Sigmoid colon (tissue), 7 donors: ENCODE data around the gene TRAPPC13. TPM values are rescaled to one million over a fixed set of nuclear protein-coding genes. Genes with fewer than 3 reads are reported as not detected.

ENCODE experiments used
- DNase-seq: peaks from one replicate; pipeline ENCODE4 v3.0.0-alpha.2; 2019
- H3K27ac ChIP-seq, 4 donors: fragments of 200-600 bp; sonication (generic); one replicate each; pipeline ENCODE4 v1.5.1; 2016 to 2019; ENCODE audit warnings: mild to moderate bottlenecking in 1 of 4
- H3K27me3 ChIP-seq, 3 donors: fragments of 200-600 bp; sonication (generic); one replicate each; pipeline ENCODE4 v1.5.1; 2019; ENCODE audit warnings: mild to moderate bottlenecking in 1 of 3
- H3K36me3 ChIP-seq, 4 donors: fragments of 200-600 bp; sonication (generic); one replicate each; pipeline ENCODE4 v1.5.1; 2016 to 2019
- H3K4me1 ChIP-seq, 4 donors: fragments of 200-600 bp; sonication (generic); one replicate each; pipeline ENCODE4 v1.5.1; 2017 to 2019
- H3K4me3 ChIP-seq, 4 donors: fragments of 200-600 bp; sonication (generic); one replicate each; pipeline ENCODE4 v1.5.1; 2017 to 2019; ENCODE audit warnings: mild to moderate bottlenecking in 2 of 4, moderate library complexity in 1 of 4
- H3K9me3 ChIP-seq, 4 donors: fragments of 200-600 bp in 3 of 4; sonication (generic) in 3 of 4; one replicate each; pipeline versions ENCODE4 v1.5.1 to v1.6.1; 2013 to 2019
- EP300 ChIP-seq, 4 donors: sonication (generic); formaldehyde crosslinking; IDR thresholded peaks; one replicate each; pipeline ENCODE4 v1.6.1; 2017; ENCODE audit warnings: antibody characterized with exemption in 4 of 4
- POLR2A ChIP-seq, 2 donors: fragments of 450-650 bp; IDR thresholded peaks; one replicate each; pipeline ENCODE4 v1.6.1; 2016; ENCODE audit warnings: antibody characterized with exemption in 2 of 2, mild to moderate bottlenecking in 2 of 2, moderate library complexity in 2 of 2
- POLR2AphosphoS5 ChIP-seq, 4 donors: sonication (generic); formaldehyde crosslinking; IDR thresholded peaks; one replicate each; pipeline ENCODE4 v1.6.1; 2017; ENCODE audit warnings: antibody characterized with exemption in 4 of 4
- WGBS, 2 donors: extraction: QIAGEN DNeasy Blood & Tissue Kit; methylation state at CpG; one replicate each; pipeline ENCODE4 v1.1.7; 2013; 5-methylcytosine and 5-hydroxymethylcytosine counted together
- intact Hi-C: fragments of 100-400 bp; cut with DNase I; formaldehyde crosslinking; loops from one replicate; pipeline ENCODE4 v1.15.1; 2023
- polyA plus RNA-seq, 3 donors: library from polyadenylated mRNA; stranded (reverse); fragments of 200-250 nt; gene quantifications; one replicate each; pipeline ENCODE4 v1.2.3, GENCODE V29; 2013
- total RNA-seq, 4 donors: library from RNA; depleted of rRNA; stranded (reverse); fragments of >200 nt; gene quantifications; one replicate each; pipeline ENCODE4 v1.1.0, GENCODE V29; 2016
- TF ChIP-seq, protein P1 (sequence below), 4 experiments: fragments of 450-650 bp in 3 of 4; fragments of 200-600 bp in 1 of 4; IDR thresholded peaks; one replicate each; pipeline ENCODE4 v1.5.1; 2016 to 2019; ENCODE audit warnings: antibody characterized with exemption in 4 of 4, mild to moderate bottlenecking in 3 of 4, moderate library complexity in 2 of 4
- donor health status: healthy with polysubstance abuse.
- donor health status: Bipolar disorder and iron deficiency.
- donor health status: healthy.

Gene TRAPPC13
- total and polyA plus RNA-seq, 7 donors: 12.4 to 43.2 (median 24.4) TPM

DNA sequence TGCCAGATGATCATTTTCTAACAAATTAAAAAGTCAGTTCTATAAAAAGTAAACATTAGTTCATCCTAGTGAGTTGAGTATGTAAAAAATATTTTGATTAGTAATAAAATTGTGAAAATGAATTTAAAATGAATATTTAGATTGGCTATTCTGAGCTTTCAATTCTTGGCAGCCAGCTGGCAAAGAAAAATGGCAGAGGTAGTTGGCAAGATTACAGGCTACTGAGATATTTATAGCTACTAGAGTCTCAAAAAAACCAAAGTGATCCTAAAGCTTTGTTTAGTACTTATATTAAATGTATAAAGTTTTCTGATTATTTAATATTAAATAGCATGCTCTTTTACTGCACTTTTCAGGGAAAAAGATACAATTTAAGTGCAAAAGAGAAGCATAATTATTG, 72.1 kb downstream of the TRAPPC13 start:
- Histone ChIP-seq H3K36me3 (no peaks in the 10 kb centered on the region), H3K9me3 (no peaks in the 10 kb centered on the region), H3K4me1 (peaks cover 0 to 10% (median 5%) of the 10 kb centered on the region in 4 donors), H3K4me3 (no peak overlapping the region), H3K27me3 (no peaks in the 10 kb centered on the region), H3K27ac (no peak overlapping the region)
- TF ChIP-seq, protein P1, sequence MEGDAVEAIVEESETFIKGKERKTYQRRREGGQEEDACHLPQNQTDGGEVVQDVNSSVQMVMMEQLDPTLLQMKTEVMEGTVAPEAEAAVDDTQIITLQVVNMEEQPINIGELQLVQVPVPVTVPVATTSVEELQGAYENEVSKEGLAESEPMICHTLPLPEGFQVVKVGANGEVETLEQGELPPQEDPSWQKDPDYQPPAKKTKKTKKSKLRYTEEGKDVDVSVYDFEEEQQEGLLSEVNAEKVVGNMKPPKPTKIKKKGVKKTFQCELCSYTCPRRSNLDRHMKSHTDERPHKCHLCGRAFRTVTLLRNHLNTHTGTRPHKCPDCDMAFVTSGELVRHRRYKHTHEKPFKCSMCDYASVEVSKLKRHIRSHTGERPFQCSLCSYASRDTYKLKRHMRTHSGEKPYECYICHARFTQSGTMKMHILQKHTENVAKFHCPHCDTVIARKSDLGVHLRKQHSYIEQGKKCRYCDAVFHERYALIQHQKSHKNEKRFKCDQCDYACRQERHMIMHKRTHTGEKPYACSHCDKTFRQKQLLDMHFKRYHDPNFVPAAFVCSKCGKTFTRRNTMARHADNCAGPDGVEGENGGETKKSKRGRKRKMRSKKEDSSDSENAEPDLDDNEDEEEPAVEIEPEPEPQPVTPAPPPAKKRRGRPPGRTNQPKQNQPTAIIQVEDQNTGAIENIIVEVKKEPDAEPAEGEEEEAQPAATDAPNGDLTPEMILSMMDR (IDR thresholded peaks at IDR 0.05): no peak
- intact Hi-C loops: no loop called here
- DNase-seq: no peak

DNA sequence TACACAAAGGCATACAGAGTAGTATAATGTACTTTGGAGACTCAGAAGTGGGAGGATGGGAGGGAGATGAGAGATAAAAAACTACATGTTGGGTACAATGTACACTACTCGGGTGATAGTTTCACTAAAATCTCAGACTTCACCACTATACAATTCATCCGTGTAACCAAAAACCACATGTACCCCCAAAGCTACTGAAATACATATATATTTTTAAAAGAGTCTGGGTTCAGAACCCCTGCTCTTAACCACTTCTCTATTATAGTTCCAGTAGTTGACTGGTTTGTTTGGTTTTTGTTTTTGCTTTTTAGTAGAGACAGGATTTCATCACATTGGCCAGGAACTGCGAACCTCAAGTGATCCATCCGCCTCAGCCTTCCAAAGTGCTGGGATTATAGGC, 74.5 kb downstream of the TRAPPC13 start:
- 78 to 95% methylated on average over 4 of the region's 4 CpGs for WGBS, 2 donors
- Histone ChIP-seq H3K9me3 (no peaks in the 10 kb centered on the region), H3K4me3 (no peak overlapping the region), H3K27me3 (no peaks in the 10 kb centered on the region), H3K36me3 (peaks cover 0 to 7% (median 5%) of the 10 kb centered on the region in 4 donors), H3K27ac (no peak overlapping the region), H3K4me1 (peaks cover 0 to 10% (median 5%) of the 10 kb centered on the region in 4 donors)
- TF ChIP-seq, protein P1 (IDR thresholded peaks at IDR 0.05): no peak
- TF ChIP-seq POLR2AphosphoS5 (IDR thresholded peaks at IDR 0.05): no peak
- no peak for TF ChIP-seq POLR2A (IDR thresholded peaks at IDR 0.05)
- no peak for TF ChIP-seq EP300 (IDR thresholded peaks at IDR 0.05)
- DNase-seq: no peak
- intact Hi-C loops: no loop called here

DNA sequence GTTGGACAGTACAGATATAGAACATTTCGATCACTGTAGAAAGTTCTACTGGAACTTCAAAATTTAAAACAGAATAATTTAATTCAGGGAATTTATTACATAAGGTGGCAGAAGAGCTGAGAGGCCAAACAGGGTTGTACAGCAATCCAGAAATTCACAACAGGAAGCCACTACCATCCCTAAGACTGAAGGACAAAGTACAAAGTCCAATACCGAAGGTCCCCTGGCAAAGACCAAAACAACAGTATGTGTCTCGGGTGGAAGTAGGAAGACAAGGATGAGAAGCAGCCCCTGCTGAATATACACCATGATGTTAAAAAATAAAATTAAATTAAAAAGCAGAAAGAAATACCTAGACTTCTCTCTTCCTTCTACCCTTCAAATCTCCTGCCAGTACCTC, 77.2 kb downstream of the TRAPPC13 start:
- Histone ChIP-seq H3K27ac (no peak overlapping the region), H3K9me3 (no peaks in the 10 kb centered on the region), H3K36me3 (peaks cover 0 to 15% (median 5%) of the 10 kb centered on the region in 4 donors), H3K27me3 (no peaks in the 10 kb centered on the region), H3K4me1 (peaks cover 0 to 3% (median 1%) of the 10 kb centered on the region in 4 donors), H3K4me3 (no peak overlapping the region)
- WGBS, 2 donors: 74 to 91% methylated on average over 3 of the region's 3 CpGs
- DNase-seq: no peak
- intact Hi-C loops: no loop called here
- TF ChIP-seq, protein P1 (IDR thresholded peaks at IDR 0.05): no peak
- TF ChIP-seq POLR2AphosphoS5 (IDR thresholded peaks at IDR 0.05) (no peak), EP300 (IDR thresholded peaks at IDR 0.05) (no peak), POLR2A (IDR thresholded peaks at IDR 0.05) (no peak)

DNA sequence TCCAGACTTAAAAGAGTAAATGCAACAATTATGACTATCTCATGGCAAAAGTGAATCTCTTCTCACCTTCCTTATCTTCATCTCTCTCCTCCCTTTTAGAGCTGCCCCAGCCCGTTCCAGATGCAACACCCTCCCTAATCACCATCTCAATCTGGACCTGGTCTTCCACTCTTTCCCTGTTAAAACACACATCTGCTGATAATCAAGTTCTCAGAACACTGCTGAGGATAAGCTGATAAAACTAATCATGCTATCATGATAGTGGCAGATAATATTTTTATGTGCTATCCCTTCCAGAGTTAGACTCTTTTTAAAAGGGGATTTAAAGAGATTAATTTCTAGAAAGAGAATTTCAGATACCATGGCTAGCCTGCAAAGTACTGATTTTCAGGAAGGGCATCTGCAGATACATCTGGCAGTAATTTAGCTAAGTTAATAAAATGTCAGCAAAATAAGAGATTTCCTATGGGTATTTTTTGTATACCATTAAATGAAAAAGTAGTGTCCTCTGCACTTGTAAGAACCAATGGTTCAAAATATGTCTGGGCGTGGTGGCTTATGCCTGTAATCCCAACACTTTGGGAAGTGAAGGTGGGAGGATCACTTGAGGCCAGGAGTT, 79.9 kb downstream of the TRAPPC13 start:
- intact Hi-C loops: no loop called here
- WGBS, 2 donors: 71 to 88% methylated on average over 2 of the region's 2 CpGs
- H3K36me3 ChIP-seq: peaks cover 0 to 25% (median 5%) of the 10 kb centered on the region in 4 donors
- no peaks in the 10 kb centered on the region for H3K27me3 ChIP-seq
- no peak overlapping the region for H3K4me3 ChIP-seq
- H3K4me1 ChIP-seq: no peaks in the 10 kb centered on the region
- no peaks in the 10 kb centered on the region for H3K9me3 ChIP-seq
- TF ChIP-seq POLR2A (IDR thresholded peaks at IDR 0.05) (no peak), EP300 (IDR thresholded peaks at IDR 0.05) (no peak), POLR2AphosphoS5 (IDR thresholded peaks at IDR 0.05) (no peak)
- TF ChIP-seq, protein P1 (IDR thresholded peaks at IDR 0.05): no peak
- H3K27ac ChIP-seq: no peak overlapping the region
- DNase-seq: no peak

DNA sequence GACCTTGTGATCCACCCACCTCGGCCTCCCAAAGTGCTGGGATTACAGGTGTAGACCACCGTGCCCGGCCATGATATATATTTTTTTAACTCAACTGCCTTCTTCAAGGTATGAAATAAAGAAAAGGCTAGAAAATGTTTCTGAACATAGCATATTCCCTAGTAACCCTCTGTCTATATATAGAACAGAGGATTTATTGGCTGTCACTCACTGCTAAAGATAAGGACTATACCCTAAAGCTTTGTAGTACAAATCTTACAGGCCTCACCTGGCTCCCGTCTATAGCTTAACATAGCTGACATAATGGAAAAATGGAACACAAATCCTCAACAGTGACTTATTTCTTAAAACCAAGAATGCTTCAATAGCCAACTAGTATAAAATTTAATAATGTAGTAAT, 82.8 kb downstream of the TRAPPC13 start:
- H3K36me3 ChIP-seq: peaks cover 0 to 38% (median 8%) of the 10 kb centered on the region in 4 donors
- 93% methylated on average over 4 of the region's 4 CpGs for WGBS, 2 donors
- H3K9me3 ChIP-seq: no peaks in the 10 kb centered on the region
- H3K27me3 ChIP-seq: no peaks in the 10 kb centered on the region
- no peak overlapping the region for H3K4me3 ChIP-seq
- no peaks in the 10 kb centered on the region for H3K4me1 ChIP-seq
- no peak overlapping the region for H3K27ac ChIP-seq
- TF ChIP-seq POLR2AphosphoS5 (IDR thresholded peaks at IDR 0.05) (no peak), POLR2A (IDR thresholded peaks at IDR 0.05) (no peak), EP300 (IDR thresholded peaks at IDR 0.05) (no peak)
- TF ChIP-seq, protein P1 (IDR thresholded peaks at IDR 0.05): no peak
- intact Hi-C loops: no loop called here
- no peak for DNase-seq
